ENCODE data around the gene GPAT2.
"Not testable (repeated sequence)": the region's sequence is repeated elsewhere in the genome, so short reads cannot be mapped to it uniquely, and the experiment has no call there.

GPAT2 gene

DNA sequence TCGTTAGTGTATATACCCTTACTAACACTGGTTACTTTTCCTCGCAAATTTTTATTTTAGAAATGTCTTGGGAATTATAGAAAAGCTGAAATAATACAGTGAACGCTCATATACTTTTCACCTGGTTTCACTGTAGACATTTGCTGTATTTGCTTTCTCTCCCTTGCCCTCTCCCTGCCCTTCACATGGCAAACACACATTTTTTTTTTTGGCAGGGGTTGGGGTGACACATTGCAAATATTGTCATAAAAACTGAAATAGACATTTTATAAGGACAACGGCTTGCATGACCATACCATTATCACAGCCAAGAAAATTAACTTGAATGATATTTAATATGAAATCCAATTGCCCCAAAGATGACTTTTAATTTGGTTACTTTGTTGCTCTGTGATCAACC is 18.4 kb downstream of the GPAT2 start:
- DNase-seq (ENCODE audit: low read depth, low spot score); in situ Hi-C loops (cut with HindIII; ENCODE audit: low sequenced_read_pairs); H3K4me3 ChIP-seq (ENCODE audit: low read depth, low read length): not testable (repeated sequence)

GRCh38 chr2:96012792-96013264 is 21.9 kb downstream of the GPAT2 start:
- in situ Hi-C loops (cut with HindIII; ENCODE audit: low sequenced_read_pairs); H3K4me3 ChIP-seq (ENCODE audit: low read depth, low read length); DNase-seq (ENCODE audit: low read depth, low spot score): not testable (repeated sequence)

DNA sequence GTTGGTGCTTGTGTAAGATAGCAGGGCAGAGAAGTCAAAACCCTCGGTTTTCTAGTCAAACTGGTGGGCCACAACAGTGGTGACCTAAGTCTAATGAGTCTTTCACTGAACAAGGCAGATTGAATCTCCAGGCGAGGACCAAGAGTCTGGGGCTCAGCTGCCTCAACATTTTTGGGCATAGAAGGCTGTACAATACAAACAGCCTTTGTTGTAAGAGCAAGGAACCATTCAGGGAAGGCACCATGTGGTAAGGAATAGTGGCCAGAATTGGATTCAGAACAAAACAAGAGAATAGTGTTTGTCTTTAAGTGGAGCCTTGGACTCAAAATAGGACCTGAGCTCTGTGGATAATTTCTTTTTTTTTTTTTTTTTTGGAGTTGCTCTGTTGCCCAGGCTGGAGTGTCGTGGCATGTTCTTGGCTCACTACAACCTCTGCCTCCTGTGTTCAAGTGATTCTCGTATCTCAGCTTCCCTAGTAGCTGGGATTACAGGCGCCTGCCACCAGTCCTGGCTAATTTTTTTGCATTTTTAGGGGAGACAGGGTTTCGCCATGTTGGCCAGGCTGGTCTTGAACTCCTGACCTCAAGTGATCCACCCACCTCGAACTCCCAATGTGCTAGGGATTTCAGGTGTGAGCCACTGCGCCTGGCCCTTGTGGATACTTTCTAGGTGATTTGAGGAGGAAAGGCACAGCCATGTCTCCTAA is 22.5 kb downstream of the GPAT2 start:
- H3K4me3 ChIP-seq (ENCODE audit: low read depth, low read length); DNase-seq (ENCODE audit: low read depth, low spot score); in situ Hi-C loops (cut with HindIII; ENCODE audit: low sequenced_read_pairs): not testable (repeated sequence)

GRCh38 chr2:96011129-96011455 is 23.6 kb downstream of the GPAT2 start:
- H3K4me3 ChIP-seq (ENCODE audit: low read depth, low read length); in situ Hi-C loops (cut with HindIII; ENCODE audit: low sequenced_read_pairs); DNase-seq (ENCODE audit: low read depth, low spot score): not testable (repeated sequence)
- TF ChIP-seq, protein P1, sequence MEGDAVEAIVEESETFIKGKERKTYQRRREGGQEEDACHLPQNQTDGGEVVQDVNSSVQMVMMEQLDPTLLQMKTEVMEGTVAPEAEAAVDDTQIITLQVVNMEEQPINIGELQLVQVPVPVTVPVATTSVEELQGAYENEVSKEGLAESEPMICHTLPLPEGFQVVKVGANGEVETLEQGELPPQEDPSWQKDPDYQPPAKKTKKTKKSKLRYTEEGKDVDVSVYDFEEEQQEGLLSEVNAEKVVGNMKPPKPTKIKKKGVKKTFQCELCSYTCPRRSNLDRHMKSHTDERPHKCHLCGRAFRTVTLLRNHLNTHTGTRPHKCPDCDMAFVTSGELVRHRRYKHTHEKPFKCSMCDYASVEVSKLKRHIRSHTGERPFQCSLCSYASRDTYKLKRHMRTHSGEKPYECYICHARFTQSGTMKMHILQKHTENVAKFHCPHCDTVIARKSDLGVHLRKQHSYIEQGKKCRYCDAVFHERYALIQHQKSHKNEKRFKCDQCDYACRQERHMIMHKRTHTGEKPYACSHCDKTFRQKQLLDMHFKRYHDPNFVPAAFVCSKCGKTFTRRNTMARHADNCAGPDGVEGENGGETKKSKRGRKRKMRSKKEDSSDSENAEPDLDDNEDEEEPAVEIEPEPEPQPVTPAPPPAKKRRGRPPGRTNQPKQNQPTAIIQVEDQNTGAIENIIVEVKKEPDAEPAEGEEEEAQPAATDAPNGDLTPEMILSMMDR (IDR thresholded peaks at IDR 0.05; ENCODE audit: low read depth, low read length), result peak; percentile 35

DNA sequence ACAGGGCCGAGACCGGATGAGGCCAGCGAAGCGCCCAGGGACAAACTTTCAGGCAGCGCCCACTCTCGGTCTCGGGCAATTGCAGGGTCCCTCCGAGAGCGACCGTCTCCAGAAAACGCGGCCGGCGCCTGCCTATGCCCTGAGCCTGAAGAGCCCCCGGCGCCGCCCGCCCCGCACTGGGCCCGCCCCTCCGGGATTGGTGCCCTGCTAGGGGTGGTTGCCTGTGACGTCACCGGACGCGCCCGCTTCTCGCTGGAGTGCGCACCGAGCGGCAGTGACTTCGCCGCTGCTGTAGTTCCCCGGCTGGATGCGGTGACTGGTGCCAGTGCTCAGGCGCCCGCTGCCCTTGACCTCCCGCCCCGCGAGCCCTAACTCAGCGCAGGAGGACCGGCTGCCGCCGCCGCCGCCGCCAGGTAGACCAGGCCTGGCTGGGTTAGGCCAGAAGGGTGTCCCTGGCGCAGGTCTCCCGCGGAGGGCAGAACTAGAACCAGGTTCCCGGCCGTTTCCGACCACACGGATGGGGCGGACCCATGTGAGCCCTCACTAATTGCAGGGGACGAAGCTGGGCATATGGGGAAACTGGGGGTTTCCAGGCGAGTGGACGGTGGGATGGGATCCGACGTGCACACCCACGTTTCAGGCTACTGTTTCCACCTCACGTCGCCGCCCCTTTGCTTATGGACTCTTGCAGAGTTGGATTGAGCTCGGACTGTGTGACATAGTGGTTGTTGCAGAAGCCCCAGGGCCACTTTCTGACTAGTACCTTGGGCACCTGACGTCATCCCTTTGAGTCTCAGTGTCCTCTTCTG is 24.2 kb downstream of the GPAT2 start:
- in situ Hi-C loops (cut with HindIII; ENCODE audit: low sequenced_read_pairs), result not testable (repeated sequence)
- peak overlapping the region; percentile 40 for H3K4me3 ChIP-seq (ENCODE audit: low read depth, low read length)
- peak; percentile 59 for DNase-seq (ENCODE audit: low read depth, low spot score)

- in situ Hi-C loops (cut with HindIII; ENCODE audit: low sequenced_read_pairs); DNase-seq (ENCODE audit: low read depth, low spot score): not testable (repeated sequence)
- peak overlapping the region; percentile 40 for H3K4me3 ChIP-seq (ENCODE audit: low read depth, low read length)
These were observed 24.9 kb downstream of the GPAT2 start for GRCh38 chr2:96009833-96010232.

DNA sequence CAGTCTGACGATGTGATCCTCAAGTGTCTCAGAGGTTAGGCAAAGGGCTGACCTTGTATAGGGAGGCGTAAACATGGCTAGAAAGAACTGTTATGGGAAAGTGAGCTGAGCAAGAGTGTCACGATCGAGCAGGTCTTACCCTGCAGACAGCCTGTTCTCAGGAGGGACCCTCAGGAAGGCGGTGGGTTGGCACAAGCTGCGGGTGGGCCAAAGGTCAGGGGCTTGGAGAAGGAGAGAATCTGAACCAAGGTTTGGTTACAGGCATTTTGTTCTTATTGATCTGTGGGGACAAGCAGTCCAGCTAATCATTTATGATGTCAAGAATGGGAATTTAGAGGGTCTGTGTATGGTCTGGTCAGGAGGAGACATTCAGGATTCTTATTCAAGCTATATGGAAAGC is 26.7 kb downstream of the GPAT2 start:
- DNase-seq (ENCODE audit: low read depth, low spot score); in situ Hi-C loops (cut with HindIII; ENCODE audit: low sequenced_read_pairs); H3K4me3 ChIP-seq (ENCODE audit: low read depth, low read length): not testable (repeated sequence)

GRCh38 chr2:96006248-96006647 is 28.5 kb downstream of the GPAT2 start:
- H3K4me3 ChIP-seq (ENCODE audit: low read depth, low read length); in situ Hi-C loops (cut with HindIII; ENCODE audit: low sequenced_read_pairs); DNase-seq (ENCODE audit: low read depth, low spot score): not testable (repeated sequence)

DNA sequence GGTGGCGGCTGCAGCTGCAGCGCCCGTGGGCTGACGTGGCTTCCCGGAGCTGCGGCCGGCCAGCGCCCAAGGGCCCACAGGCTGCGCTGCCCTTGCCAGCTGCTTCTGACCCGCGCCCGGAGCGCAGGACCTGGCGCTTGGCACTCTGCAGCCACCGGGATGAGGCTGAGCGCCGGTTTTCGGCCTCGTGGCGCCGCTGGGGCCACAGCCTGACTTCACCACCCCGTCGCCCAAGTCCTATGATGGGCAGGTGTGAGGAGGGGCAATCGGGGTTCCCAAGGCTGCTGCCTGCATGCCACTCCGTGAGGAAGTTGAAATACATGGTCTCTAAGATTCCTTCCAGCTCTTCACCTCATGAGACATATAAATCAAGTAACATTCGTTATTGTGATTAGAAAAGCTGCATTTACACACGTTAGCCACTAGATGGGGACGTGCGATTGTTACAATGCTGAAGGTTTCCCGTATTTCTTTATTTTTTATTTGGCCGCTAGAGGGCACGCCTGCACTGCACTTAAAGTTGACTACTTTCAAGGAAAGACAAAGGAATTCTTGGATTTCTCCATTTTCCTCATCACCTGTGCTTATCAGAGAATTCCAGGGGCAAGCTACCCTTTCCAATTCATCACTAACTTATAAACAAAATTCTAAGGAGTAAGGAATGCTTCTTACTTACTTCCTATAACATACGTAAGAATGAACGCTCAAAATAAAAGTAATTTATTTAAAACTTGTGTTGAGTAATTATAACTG is 42.0 kb downstream of the GPAT2 start:
- TF ChIP-seq, protein P1 (IDR thresholded peaks at IDR 0.05; ENCODE audit: low read depth, low read length), result peak; percentile 65
- DNase-seq (ENCODE audit: low read depth, low spot score), result peak; percentile 55
- in situ Hi-C loops (cut with HindIII; ENCODE audit: low sequenced_read_pairs), result not testable (repeated sequence)
- H3K4me3 ChIP-seq (ENCODE audit: low read depth, low read length), result peak overlapping the region; percentile 50

DNA sequence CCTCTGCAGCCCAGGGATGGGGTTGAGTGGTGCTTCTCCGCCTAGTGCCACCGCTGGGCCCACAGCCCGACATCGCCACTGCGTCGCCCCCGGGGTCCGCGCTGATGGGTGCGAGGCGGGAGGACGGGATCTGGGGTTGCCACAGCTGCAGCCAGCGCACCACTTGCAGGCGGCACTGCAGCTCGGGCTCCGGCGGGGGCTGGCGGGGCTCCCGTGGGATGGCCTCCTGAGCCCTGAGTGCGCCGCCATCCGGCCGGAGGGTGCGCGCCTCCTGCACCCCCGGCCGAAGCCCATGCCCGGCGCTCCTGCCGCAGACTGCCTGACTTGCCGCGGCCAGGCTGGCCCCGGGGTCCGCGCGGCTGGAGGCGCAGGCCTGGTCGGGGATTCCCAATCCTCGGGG is 42.6 kb downstream of the GPAT2 start:
- H3K4me3 ChIP-seq (ENCODE audit: low read depth, low read length), result peak overlapping the region; percentile 50
- DNase-seq (ENCODE audit: low read depth, low spot score); in situ Hi-C loops (cut with HindIII; ENCODE audit: low sequenced_read_pairs): not testable (repeated sequence)

- peak within 1 kb of the TSS; percentile 79 for H3K4me3 ChIP-seq (ENCODE audit: low read depth, low read length)
- in situ Hi-C loops (cut with HindIII; ENCODE audit: low sequenced_read_pairs), result not testable (repeated sequence)
- peak; percentile 31 for DNase-seq (ENCODE audit: low read depth, low spot score)
These were observed 43.2 kb downstream of the GPAT2 start, which contains the start of gene ANKRD36C for GRCh38 chr2:95991351-95992094. Gene ANKRD36C (minus strand): TSS chr2:95991824. CDS start chr2:95991708, 116 bp downstream.

GRCh38 chr2:95990884-95991283 is 43.8 kb downstream of the GPAT2 start:
- in situ Hi-C loops (cut with HindIII; ENCODE audit: low sequenced_read_pairs); DNase-seq (ENCODE audit: low read depth, low spot score): not testable (repeated sequence)
- peak overlapping the region; percentile 41 for H3K4me3 ChIP-seq (ENCODE audit: low read depth, low read length)

All from astrocyte of the spinal cord (primary cell).